MG63 (cell line): ENCODE data around the gene CERS2. TPM values are rescaled to one million over a fixed set of nuclear protein-coding genes. Genes with fewer than 3 reads are reported as not detected.

Experiments used
- DNase-seq: peaks from one replicate; pipeline ENCODE4 v3.0.0-alpha.2; 2020
- H3K27me3 ChIP-seq: fragments of 250-450 bp; sonication (Bioruptor Pico); 2 replicates; pipeline ENCODE4 v1.5.1; 2020; ENCODE audit warnings: mild to moderate bottlenecking, moderate library complexity
- H3K36me3 ChIP-seq: fragments of 250-450 bp; sonication (Bioruptor Pico); 2 replicates; pipeline ENCODE4 v1.5.1; 2020; ENCODE audit warnings: mild to moderate bottlenecking, moderate library complexity
- H3K4me3 ChIP-seq: fragments of 250-450 bp; sonication (Bioruptor Pico); 2 replicates; pipeline ENCODE4 v1.5.1; 2020; ENCODE audit warnings: mild to moderate bottlenecking, moderate library complexity
- H3K9me3 ChIP-seq: fragments of 250-450 bp; sonication (Bioruptor Pico); 2 replicates; pipeline ENCODE4 v1.5.1; 2020; ENCODE audit warnings: mild to moderate bottlenecking, moderate library complexity
- total RNA-seq: library from RNA; depleted of rRNA; stranded (reverse); fragments of >200 nt; shearing (Covaris generic); gene quantifications from 2 replicates; pipeline ENCODE4 v1.2.3, GENCODE V29; 2014; ENCODE audit warnings: low replicate concordance

CERS2 gene
- total RNA-seq, 1 experiment from 2014 or later: 89.6 TPM

GRCh38 chr1:150979092-150980056 lies 4.7 kb upstream of the CERS2 start:
- Histone ChIP-seq H3K36me3 (no peaks in the 10 kb centered on the region), H3K4me3 (no peak overlapping the region), H3K9me3 (no peaks in the 10 kb centered on the region), H3K27me3 (no peaks in the 10 kb centered on the region)
- DNase-seq: peak; percentile 81

DNA sequence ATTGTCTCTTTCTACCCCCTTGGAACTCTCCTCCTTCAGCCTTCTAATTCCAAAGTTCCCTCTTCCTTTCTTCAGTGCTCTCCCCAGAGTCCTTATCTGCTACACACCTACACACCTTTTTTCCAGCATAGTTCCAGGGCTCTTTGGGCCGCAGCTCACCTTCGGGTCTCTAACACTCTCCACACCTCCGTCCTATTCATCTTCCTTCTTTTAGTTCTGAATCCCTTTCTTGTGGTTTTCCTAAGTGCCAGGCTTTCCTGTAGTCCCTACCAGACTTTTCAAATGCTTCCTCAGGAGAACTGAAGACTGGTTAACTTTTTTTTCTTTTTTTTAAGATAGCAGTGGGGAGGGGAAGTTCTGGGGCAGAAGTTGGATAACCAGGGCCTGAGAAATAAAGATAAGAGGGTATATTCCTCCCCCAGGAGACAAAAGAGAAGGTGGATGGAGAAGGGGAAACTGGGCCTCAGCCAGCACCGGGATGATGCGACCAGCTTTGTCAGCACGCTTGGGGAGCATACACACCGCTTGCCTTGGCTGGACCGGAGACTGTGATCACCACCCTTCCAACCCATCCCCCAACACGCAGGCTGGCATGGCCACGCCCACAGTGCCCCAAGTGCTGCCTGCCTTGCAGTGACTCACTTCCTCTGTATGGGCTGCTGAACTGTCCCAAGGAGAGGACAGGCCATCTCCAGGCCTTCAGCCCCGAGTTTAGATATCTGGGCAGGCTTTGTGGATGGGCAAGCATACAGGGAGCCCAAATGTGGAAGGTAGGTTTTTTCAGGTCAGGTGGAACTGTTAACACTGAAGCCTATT lies 2.5 kb upstream of the CERS2 start:
- Histone ChIP-seq H3K27me3 (no peaks in the 10 kb centered on the region), H3K36me3 (peaks cover 15% of the 10 kb centered on the region), H3K4me3 (peak overlapping the region; percentile 10), H3K9me3 (no peaks in the 10 kb centered on the region)
- peak; percentile 96 for DNase-seq

DNA sequence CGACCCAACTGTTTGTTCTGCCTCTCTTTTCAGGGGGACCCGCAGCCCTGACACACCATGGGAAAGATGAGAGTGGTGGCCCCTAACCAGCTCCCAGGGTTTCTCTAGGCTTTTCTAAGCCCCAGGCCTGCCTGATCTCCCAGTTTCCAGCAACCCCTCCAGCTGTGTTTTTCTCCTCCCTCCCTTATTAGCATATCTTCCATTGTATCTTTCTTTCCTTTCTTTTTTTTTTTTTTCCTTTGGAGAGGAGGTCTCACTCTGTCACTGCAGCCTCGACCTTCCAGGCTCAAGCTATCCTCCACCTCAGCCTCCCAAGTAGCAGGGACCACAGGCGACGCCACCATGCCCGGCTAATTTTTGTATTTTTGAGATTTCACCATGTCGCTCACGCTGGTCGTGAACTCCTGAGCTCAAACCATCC lies 1.8 kb upstream of the CERS2 start:
- Histone ChIP-seq H3K9me3 (no peaks in the 10 kb centered on the region), H3K36me3 (peaks cover 21% of the 10 kb centered on the region), H3K4me3 (no peak overlapping the region), H3K27me3 (no peaks in the 10 kb centered on the region)
- no peak for DNase-seq

DNA sequence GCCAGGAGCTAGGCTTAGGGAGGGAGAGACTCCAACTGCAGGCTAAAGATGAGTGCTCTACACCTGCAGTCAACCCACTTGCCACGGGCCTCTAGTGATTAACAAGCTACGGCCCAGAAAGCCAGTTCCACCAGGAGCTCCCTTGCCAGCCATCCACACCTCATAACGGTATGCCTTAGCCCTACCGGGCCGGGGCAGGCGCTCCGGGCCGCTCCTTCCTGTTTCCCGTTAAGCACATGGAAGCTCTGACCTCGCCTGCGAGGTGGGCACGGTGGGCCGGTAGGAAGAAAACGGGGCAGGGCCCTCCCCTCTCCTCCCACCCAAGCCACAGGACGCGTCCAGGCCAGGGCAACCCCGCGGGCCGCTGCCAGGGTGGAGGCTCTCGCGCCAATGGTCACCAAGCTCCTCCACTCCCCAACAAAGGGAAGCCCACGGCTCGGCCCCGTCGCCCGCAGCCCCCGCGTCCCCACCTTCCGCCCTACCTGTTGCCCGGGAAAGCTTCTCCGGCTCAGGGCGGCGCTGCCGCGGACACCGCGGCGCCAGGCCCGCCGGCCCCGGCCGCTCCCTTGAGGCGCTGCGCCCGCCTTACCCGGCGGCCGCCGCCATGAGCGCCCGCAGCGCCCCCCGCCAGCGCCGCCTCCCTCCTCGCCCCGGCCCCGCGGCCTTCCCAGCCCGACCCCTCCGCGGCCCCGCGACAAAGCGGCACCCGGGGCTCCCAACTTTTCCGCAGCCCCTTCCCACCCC lies 627 bp downstream of the CERS2 start:
- Histone ChIP-seq H3K27me3 (no peaks in the 10 kb centered on the region), H3K4me3 (peak overlapping the region; percentile 82), H3K9me3 (no peaks in the 10 kb centered on the region), H3K36me3 (peaks cover 41% of the 10 kb centered on the region)
- peak; percentile 55 for DNase-seq

DNA sequence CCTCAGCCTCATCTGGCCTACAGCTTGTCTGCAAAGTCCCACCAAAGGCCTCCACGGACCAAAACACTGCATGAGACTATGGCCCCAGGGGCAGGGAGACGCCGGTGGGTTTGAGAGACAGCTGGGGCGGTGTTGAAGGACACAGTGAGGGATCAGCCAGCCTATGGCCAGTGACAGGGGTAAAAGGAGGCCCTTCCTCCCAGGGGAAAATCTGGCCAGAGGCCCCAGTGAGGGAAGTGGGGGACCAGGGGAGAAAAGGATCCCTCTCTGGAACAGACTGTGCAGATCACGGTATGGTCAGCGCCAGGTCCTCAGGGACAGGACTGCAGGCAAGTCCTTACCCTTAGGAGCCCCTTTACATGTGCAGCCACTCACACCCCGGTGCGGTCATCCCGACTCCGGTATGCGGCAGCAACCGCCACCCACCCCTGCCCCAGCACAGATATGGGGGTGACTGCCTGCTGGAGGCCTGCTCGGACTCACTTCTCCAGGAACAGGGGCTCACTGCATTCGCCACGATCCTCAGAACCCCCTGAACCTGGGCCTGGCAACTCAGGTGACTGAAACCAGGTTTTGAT lies 1.3 kb downstream of the CERS2 start:
- Histone ChIP-seq H3K27me3 (no peaks in the 10 kb centered on the region), H3K36me3 (peaks cover 48% of the 10 kb centered on the region), H3K9me3 (no peaks in the 10 kb centered on the region), H3K4me3 (peak overlapping the region; percentile 82)
- DNase-seq: peak; percentile 46

- Histone ChIP-seq H3K36me3 (peaks cover 57% of the 10 kb centered on the region), H3K4me3 (peak overlapping the region; percentile 82), H3K27me3 (no peaks in the 10 kb centered on the region), H3K9me3 (no peaks in the 10 kb centered on the region)
- DNase-seq: no peak
Observed at GRCh38 chr1:150972417-150972940, 2.2 kb downstream of the CERS2 start.

DNA sequence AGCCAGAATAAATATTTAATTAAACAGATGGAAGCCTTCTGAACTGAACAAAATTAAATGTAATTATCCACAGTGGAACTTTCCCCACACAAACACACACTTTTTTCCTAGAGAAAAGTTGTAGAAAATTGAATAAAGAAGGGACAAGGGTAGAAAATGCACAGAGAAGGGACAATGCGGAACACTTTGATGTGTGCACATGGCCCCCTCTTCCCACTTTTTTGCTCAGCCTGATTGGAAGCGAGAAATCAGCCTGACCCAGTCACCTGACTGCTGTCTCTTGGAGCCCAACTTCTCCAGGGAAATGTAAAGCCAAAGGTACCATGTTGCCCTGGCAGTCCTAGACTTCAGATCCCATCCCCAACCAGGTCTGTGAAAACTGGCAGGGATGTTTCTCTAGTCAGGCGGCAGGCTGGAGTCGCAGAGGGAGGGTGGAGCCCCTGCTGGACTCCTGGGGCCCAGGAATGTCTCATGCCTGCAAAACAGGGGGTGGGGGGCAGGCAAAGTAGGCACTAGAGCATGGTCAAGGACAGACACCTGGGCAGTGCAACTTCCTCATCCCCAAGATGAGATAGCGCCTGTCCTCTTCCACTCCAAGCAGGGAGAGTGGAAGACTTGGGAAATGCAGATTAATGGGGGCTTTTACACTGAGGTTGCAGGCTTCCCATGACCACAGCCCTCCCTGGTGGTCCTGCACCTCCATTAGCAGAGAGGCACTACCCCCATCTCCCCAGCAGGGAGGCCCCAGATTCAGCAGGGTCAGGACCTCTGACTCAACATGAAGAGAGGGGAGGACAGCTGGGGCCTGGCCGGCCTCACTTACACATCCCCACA lies 2.8 kb downstream of the CERS2 start:
- Histone ChIP-seq H3K9me3 (no peaks in the 10 kb centered on the region), H3K4me3 (no peak overlapping the region), H3K36me3 (peaks cover 63% of the 10 kb centered on the region), H3K27me3 (no peaks in the 10 kb centered on the region)
- DNase-seq: peak; percentile 42

- no peak for DNase-seq
- no peaks in the 10 kb centered on the region for H3K27me3 ChIP-seq
- peaks cover 71% of the 10 kb centered on the region for H3K36me3 ChIP-seq
- no peaks in the 10 kb centered on the region for H3K9me3 ChIP-seq
- H3K4me3 ChIP-seq: no peak overlapping the region
Observed at GRCh38 chr1:150970808-150971582, 3.6 kb downstream of the CERS2 start.

DNA sequence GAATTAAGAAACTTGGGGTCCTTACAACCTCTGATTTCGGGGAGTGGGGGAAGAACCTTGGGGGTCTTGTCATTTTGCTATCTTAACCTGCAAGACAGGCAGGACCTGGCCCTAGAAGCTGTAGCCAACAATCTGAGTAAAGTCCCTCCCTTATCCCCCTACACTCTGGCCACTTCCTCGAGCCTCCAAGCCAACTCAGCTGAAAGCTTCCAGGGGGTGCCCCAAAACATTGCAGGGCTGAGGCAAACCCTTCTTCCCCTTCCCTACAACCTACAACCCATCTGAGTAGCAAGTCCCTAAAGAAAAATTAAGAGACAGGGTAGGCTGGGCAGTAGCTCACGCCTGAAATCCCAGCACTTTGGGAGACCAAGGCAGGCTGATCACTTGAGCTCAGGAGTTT lies 5.0 kb downstream of the CERS2 start:
- no peak overlapping the region for H3K4me3 ChIP-seq
- no peak for DNase-seq

DNA sequence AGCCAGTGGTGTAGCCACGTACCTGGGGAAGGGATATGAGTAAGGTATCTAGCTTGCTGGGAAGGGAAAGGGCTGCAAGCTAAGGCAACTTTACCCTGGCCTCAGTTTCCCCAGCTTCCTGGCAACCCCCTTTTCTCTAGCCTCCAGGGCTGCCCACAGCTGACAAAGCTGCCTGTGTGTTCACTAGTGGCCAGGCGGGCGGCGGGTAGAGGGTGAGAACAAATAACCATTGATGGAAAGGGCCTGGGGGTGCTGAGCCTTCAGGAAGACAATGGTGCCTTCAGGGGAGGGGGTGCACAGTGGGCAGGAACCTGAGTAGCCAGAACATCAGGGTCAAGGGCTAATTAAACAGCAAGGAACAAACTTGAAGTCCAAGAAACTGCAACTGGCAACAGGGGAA lies 6.1 kb downstream of the CERS2 start:
- no peak for DNase-seq
- Histone ChIP-seq H3K27me3 (no peaks in the 10 kb centered on the region), H3K4me3 (no peak overlapping the region), H3K36me3 (peaks cover 92% of the 10 kb centered on the region), H3K9me3 (no peaks in the 10 kb centered on the region)

More for the DNA sequence above, 5.0 kb downstream of the CERS2 start:
- H3K27me3 ChIP-seq: no peaks in the 10 kb centered on the region
- H3K9me3 ChIP-seq: no peaks in the 10 kb centered on the region
- peaks cover 84% of the 10 kb centered on the region for H3K36me3 ChIP-seq

- DNase-seq: no peak
- no peaks in the 10 kb centered on the region for H3K9me3 ChIP-seq
- no peak overlapping the region for H3K4me3 ChIP-seq
- no peaks in the 10 kb centered on the region for H3K27me3 ChIP-seq
- H3K36me3 ChIP-seq: peaks cover 92% of the 10 kb centered on the region
Observed at GRCh38 chr1:150967936-150968335, 6.7 kb downstream of the CERS2 start.

DNA sequence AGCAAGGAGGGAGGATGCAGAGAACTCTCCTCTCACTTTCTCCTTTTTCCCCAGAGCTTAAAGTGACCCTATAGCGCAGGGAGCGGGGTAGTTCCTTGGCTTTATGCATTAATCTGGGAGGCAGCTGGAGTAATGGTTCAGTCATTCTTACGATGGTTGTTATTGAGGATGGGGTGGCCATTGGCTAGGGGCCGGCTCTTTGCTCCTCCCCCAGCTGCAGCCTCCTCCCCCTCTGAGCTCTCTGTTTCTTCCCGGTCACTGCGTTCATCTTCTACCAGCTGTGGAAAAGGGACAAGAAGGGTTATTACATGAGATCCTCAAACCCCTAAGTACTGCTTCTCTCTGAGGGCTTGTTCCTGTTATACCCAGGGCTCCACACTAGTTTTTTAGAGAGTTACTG lies 8.6 kb downstream of the CERS2 start:
- no peak overlapping the region for H3K4me3 ChIP-seq
- no peak for DNase-seq
- peaks cover 96% of the 10 kb centered on the region for H3K36me3 ChIP-seq
- no peaks in the 10 kb centered on the region for H3K9me3 ChIP-seq
- no peaks in the 10 kb centered on the region for H3K27me3 ChIP-seq

- peaks cover 96% of the 10 kb centered on the region for H3K36me3 ChIP-seq
Observed at GRCh38 chr1:150965605-150966004, 9.0 kb downstream of the CERS2 start.

GRCh38 chr1:150964164-150964489 lies 10.5 kb downstream of the CERS2 start:
- peaks cover 97% of the 10 kb centered on the region for H3K36me3 ChIP-seq
- DNase-seq: no peak

More at GRCh38 chr1:150965605-150966004, 9.0 kb downstream of the CERS2 start:
- Histone ChIP-seq H3K9me3 (no peaks in the 10 kb centered on the region), H3K4me3 (no peak overlapping the region), H3K27me3 (no peaks in the 10 kb centered on the region)
- no peak for DNase-seq

More at GRCh38 chr1:150964164-150964489, 10.5 kb downstream of the CERS2 start:
- Histone ChIP-seq H3K4me3 (no peak overlapping the region), H3K27me3 (no peaks in the 10 kb centered on the region), H3K9me3 (no peaks in the 10 kb centered on the region)
